K562 (cell line): Measurements from ENCODE around the gene PPIL6. TPM values are rescaled to one million over a fixed set of nuclear protein-coding genes. Genes with fewer than 3 reads are reported as not detected.

Experiments used
- ELF1 ChIP-seq: fragments of 200-800 bp; sonication (Bioruptor generic); IDR thresholded peaks from 2 replicates; pipeline ENCODE4 v1.6.1; 2016; ENCODE audit warnings: missing genetic modification characterization, missing compliant biosample characterization
- GATAD2B ChIP-seq: fragments of 450-650 bp; IDR thresholded peaks from 2 replicates; pipeline ENCODE4 v1.6.1; 2017; ENCODE audit warnings: mild to moderate bottlenecking, borderline replicate concordance
- HDAC2 ChIP-seq: fragments of 450-650 bp; IDR thresholded peaks from 2 replicates; pipeline ENCODE4 v1.6.1; 2016; ENCODE audit warnings: mild to moderate bottlenecking
- MYNN ChIP-seq, 2 experiments: sonication (generic); formaldehyde crosslinking in 1 of 2; IDR thresholded peaks; 2 replicates each; pipeline versions ENCODE4 v1.5.0 to v1.6.1; 2016 to 2020; ENCODE audit warnings: antibody characterized with exemption in 1 of 2, missing genetic modification reagents in 1 of 2
- NR2C2 ChIP-seq, 2 experiments: fragments of 200-800 bp in 1 of 2; sonication (Bioruptor generic) in 1 of 2; sonication (generic) in 1 of 2; formaldehyde crosslinking in 1 of 2; IDR thresholded peaks; 2 replicates each; pipeline versions ENCODE4 v1.6.1 to v1.8.0; 2016 to 2022; ENCODE audit warnings: mild to moderate bottlenecking in 1 of 2, missing compliant biosample characterization in 1 of 2, missing genetic modification characterization in 1 of 2, missing genetic modification reagents in 1 of 2
- RBM15 ChIP-seq: fragments of 200-400 bp; formaldehyde crosslinking; IDR thresholded peaks from 2 replicates; pipeline ENCODE4 v1.6.1; 2018; ENCODE audit warnings: mild to moderate bottlenecking, low read length, moderate library complexity; ENCODE audit not compliant: insufficient read depth
- REST ChIP-seq, 2 experiments: fragments of 450-650 bp; formaldehyde crosslinking in 1 of 2; IDR thresholded peaks; 2 replicates each; pipeline versions ENCODE4 v1.4.0 to v1.6.1; 2014 to 2020; ENCODE audit warnings: mild to moderate bottlenecking in 2 of 2, borderline replicate concordance in 1 of 2, low read depth in 1 of 2
- SFPQ ChIP-seq: fragments of 200-400 bp; formaldehyde crosslinking; IDR thresholded peaks from 2 replicates; pipeline ENCODE4 v1.6.1; 2017; ENCODE audit warnings: mild to moderate bottlenecking, low read depth, low read length, moderate library complexity
- STAT5B ChIP-seq: fragments of 250-450 bp; sonication (Bioruptor Pico); IDR thresholded peaks from 2 replicates; pipeline ENCODE4 v1.8.0; 2021; ENCODE audit warnings: mild to moderate bottlenecking, inconsistent platforms
- polyA plus RNA-seq, 8 experiments: library from polyadenylated mRNA; depleted of rRNA in 4 of 8; stranded (reverse) in 5 of 8; unstranded in 3 of 8; fragments of >200 nt; fragmentation: Nextera tagmentation in 2 of 8; fragmentation: Illumina TruSeq in 1 of 8; extraction: Ambion mirVana in 2 of 8; extraction: Trizol in 1 of 8; gene quantifications; 2 replicates each; pipeline versions ENCODE4 v1.2.1 to v1.2.3, GENCODE V29; 2011 to 2014; ENCODE audit warnings: inconsistent platforms in 1 of 8, missing spikeins in 1 of 8
- total RNA-seq, 7 experiments: library from RNA; depleted of rRNA in 6 of 7; stranded (reverse); fragments of >200 nt in 6 of 7; fragmentation: Illumina TruSeq in 2 of 7; extraction: Trizol in 2 of 7; gene quantifications; 2 replicates each; pipeline versions ENCODE4 v1.2.1 to v1.2.3, GENCODE V29; 2011 to 2021; ENCODE audit warnings: low replicate concordance in 1 of 7

Gene PPIL6
- total and polyA plus RNA-seq, 9 of the 15 experiments (the other 6 are each of a cell fraction or from before 2014, with no cell fraction given): 0.03 to 0.98 (median 0.41) TPM; not detected in 1

- TF ChIP-seq NR2C2 (CRISPR knock-in tag; IDR thresholded peaks at IDR 0.05) (peak; percentile 67; the same call in 1 of the 2 replicates), NR2C2 (tag; IDR thresholded peaks at IDR 0.05) (no peak), HDAC2 (0 out of 2 replicates have a peak, but pooled peaks have one; percentile 44), RBM15 (no peak), SFPQ (no peak), STAT5B (CRISPR knock-in tag) (no peak), ELF1 (tag) (peak; percentile 53; the same call in 1 of the 2 replicates), MYNN (IDR thresholded peaks at IDR 0.05) (no peak), MYNN (CRISPR knock-in tag; IDR thresholded peaks at IDR 0.05) (no peak), REST (IDR thresholded peaks at IDR 0.05; ENCODE audit: borderline replicate concordance) (no peak), REST (CRISPR knock-in tag; IDR thresholded peaks at IDR 0.05; ENCODE audit: low read depth) (no peak), GATAD2B (no peak)
Measured at GRCh38 chr6:109441069-109441816, 815 bp upstream of the PPIL6 start (continued).
